HG02943 (cell line): ENCODE results near the gene DDX50.
"Not testable (repeated sequence)": the region's sequence is repeated elsewhere in the genome, so short reads cannot be mapped to it uniquely, and the experiment has no call there.

ENCODE experiments used
- ATAC-seq: cut with Tn5 transposase; IDR thresholded peaks from one replicate; pipeline ENCODE4 v1.9.1; 2021; ENCODE audit warnings: mild to moderate bottlenecking, low read depth, moderate library complexity; ENCODE audit not compliant: unreplicated experiment

The DDX50 gene

GRCh38 chr10:68899186-68899745, 1.8 kb upstream of the DDX50 start:
- ATAC-seq: no peak

GRCh38 chr10:68900427-68901104, 549 bp upstream of the DDX50 start:
- ATAC-seq: peak; percentile 39

- no peak for ATAC-seq
Observed at GRCh38 chr10:68902382-68902781, 1.3 kb downstream of the DDX50 start.

- ATAC-seq: no peak
Observed at GRCh38 chr10:68924593-68924992, 23.5 kb downstream of the DDX50 start.

GRCh38 chr10:68925489-68925888, 24.4 kb downstream of the DDX50 start:
- no peak for ATAC-seq

- ATAC-seq: not testable (repeated sequence)
Observed at GRCh38 chr10:68929157-68929556, 28.0 kb downstream of the DDX50 start.

- not testable (repeated sequence) for ATAC-seq
Observed at GRCh38 chr10:68929888-68930287, 28.8 kb downstream of the DDX50 start.

- ATAC-seq: not testable (repeated sequence)
Observed at GRCh38 chr10:68932860-68933259, 31.7 kb downstream of the DDX50 start.

- ATAC-seq: no peak
Observed at GRCh38 chr10:68934994-68935393, 33.9 kb downstream of the DDX50 start.

GRCh38 chr10:68938117-68938516, 37.0 kb downstream of the DDX50 start:
- ATAC-seq: no peak

- no peak for ATAC-seq
Observed at GRCh38 chr10:68938884-68939283, 37.8 kb downstream of the DDX50 start.

GRCh38 chr10:68940917-68941316, 39.8 kb downstream of the DDX50 start:
- not testable (repeated sequence) for ATAC-seq

GRCh38 chr10:68950598-68950997, 49.5 kb downstream of the DDX50 start:
- ATAC-seq: no peak

GRCh38 chr10:68954904-68955303, 53.8 kb downstream of the DDX50 start:
- ATAC-seq: no peak

GRCh38 chr10:68955355-68955831, 54.3 kb downstream of the DDX50 start:
- peak; percentile 5 for ATAC-seq

- ATAC-seq: peak; percentile 84
Observed at GRCh38 chr10:68955832-68956532, 54.9 kb downstream of the DDX50 start, which contains the start of gene DDX21. Gene DDX21, plus strand, starts transcription at chr10:68956170. Its CDS starts 56 bp downstream, at chr10:68956226.

- ATAC-seq: no peak
Observed at GRCh38 chr10:68957284-68957615, 56.1 kb downstream of the DDX50 start.

GRCh38 chr10:68957654-68958053, 56.5 kb downstream of the DDX50 start:
- no peak for ATAC-seq

GRCh38 chr10:68959695-68960527, 58.8 kb downstream of the DDX50 start:
- no peak for ATAC-seq

- ATAC-seq: no peak
Observed at GRCh38 chr10:68963151-68963550, 62.0 kb downstream of the DDX50 start.

GRCh38 chr10:68973975-68974374, 72.9 kb downstream of the DDX50 start:
- ATAC-seq: no peak
